NT2/D1 (cell line): ENCODE measurements around the gene APOM.

Source experiments
- DNase-seq: peaks from one replicate; pipeline ENCODE4 v3.0.0-alpha.2; 2011; ENCODE audit warnings: low read depth, low spot score
- H3K27me3 ChIP-seq: 2 replicates; pipeline ENCODE4 v1.6.0; 2011; ENCODE audit warnings: mild to moderate bottlenecking; ENCODE audit not compliant: insufficient read length, insufficient read depth
- H3K36me3 ChIP-seq: 2 replicates; pipeline ENCODE4 v1.6.1; 2011; ENCODE audit warnings: mild to moderate bottlenecking, low read length, mixed read lengths; ENCODE audit not compliant: insufficient read depth, insufficient read length
- H3K4me1 ChIP-seq: 2 replicates; pipeline ENCODE4 v1.5.1; 2011; ENCODE audit not compliant: insufficient read depth, insufficient read length
- H3K4me3 ChIP-seq: 2 replicates; pipeline ENCODE4 v1.5.1; 2011; ENCODE audit warnings: low read depth; ENCODE audit not compliant: insufficient read length
- H3K9ac ChIP-seq: 2 replicates; pipeline ENCODE4 v1.6.0; 2011; ENCODE audit warnings: low read depth; ENCODE audit not compliant: insufficient read length
- H3K9me3 ChIP-seq: 2 replicates; pipeline ENCODE4 v1.5.1; 2011; ENCODE audit warnings: mild to moderate bottlenecking, low read length; ENCODE audit not compliant: insufficient read depth
- SUZ12 ChIP-seq: IDR thresholded peaks from 2 replicates; pipeline ENCODE4 v1.6.1; 2011; ENCODE audit not compliant: insufficient read length, insufficient read depth; ENCODE audit errors: extremely low read depth
- YY1 ChIP-seq: IDR thresholded peaks from 2 replicates; pipeline ENCODE4 v1.6.1; 2011; ENCODE audit not compliant: insufficient read length, insufficient read depth
- ZNF274 ChIP-seq: IDR thresholded peaks from 2 replicates; pipeline ENCODE4 v1.6.1; 2011; ENCODE audit warnings: mild to moderate bottlenecking, low read depth, low read length

The APOM gene

DNA sequence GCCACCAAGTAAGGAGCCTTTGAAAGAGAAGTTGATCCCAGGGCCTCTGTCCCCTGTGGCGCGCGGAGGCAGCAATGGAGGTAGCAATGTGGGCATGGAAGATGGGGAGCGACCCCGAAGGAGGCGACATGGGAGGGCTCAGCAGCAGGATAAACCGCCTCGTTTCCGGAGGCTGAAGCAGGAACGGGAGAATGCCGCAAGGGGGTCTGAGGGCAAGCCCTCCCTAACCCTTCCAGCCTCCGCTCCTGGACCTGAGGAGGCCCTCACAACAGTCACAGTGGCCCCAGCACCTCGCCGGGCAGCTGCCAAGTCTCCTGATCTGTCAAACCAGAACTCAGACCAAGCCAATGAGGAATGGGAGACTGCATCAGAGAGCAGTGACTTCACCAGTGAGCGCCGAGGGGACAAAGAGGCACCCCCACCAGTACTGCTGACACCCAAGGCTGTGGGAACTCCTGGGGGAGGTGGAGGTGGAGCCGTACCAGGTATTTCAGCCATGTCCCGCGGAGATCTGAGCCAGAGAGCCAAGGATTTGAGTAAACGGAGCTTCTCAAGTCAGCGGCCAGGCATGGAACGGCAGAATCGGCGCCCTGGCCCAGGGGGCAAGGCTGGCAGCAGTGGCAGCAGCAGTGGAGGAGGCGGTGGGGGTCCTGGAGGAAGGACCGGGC lies 23.3 kb upstream of the APOM start:
- H3K9ac ChIP-seq: no peak overlapping the region
- peaks cover 2% of the 10 kb centered on the region for H3K4me1 ChIP-seq
- no peak for DNase-seq
- no peak for TF ChIP-seq ZNF274
- no peak for TF ChIP-seq SUZ12
- no peak for TF ChIP-seq YY1
- peaks cover 97% of the 10 kb centered on the region for H3K36me3 ChIP-seq
- no peaks in the 10 kb centered on the region for H3K9me3 ChIP-seq
- no peak overlapping the region for H3K4me3 ChIP-seq
- no peaks in the 10 kb centered on the region for H3K27me3 ChIP-seq

- H3K9me3 ChIP-seq: no peaks in the 10 kb centered on the region
- H3K4me1 ChIP-seq: peaks cover 2% of the 10 kb centered on the region
- TF ChIP-seq YY1 (no peak), SUZ12 (no peak), ZNF274 (no peak)
- no peak for DNase-seq
- no peaks in the 10 kb centered on the region for H3K27me3 ChIP-seq
- no peak overlapping the region for H3K9ac ChIP-seq
- no peak overlapping the region for H3K4me3 ChIP-seq
- H3K36me3 ChIP-seq: peaks cover 94% of the 10 kb centered on the region
These were observed 22.2 kb upstream of the APOM start for GRCh38 chr6:31633447-31633846.

- Histone ChIP-seq H3K27me3 (no peaks in the 10 kb centered on the region), H3K9ac (no peak overlapping the region), H3K9me3 (no peaks in the 10 kb centered on the region), H3K4me3 (no peak overlapping the region), H3K36me3 (peaks cover 90% of the 10 kb centered on the region), H3K4me1 (peaks cover 2% of the 10 kb centered on the region)
- no peak for DNase-seq
- TF ChIP-seq ZNF274 (no peak), SUZ12 (no peak), YY1 (no peak)
These were observed 21.6 kb upstream of the APOM start for GRCh38 chr6:31634131-31634530.

- Histone ChIP-seq H3K36me3 (peaks cover 91% of the 10 kb centered on the region), H3K9ac (no peak overlapping the region), H3K4me1 (peaks cover 2% of the 10 kb centered on the region), H3K9me3 (no peaks in the 10 kb centered on the region; the same call in 1 of the 2 replicates), H3K27me3 (no peaks in the 10 kb centered on the region), H3K4me3 (no peak overlapping the region)
- no peak for TF ChIP-seq SUZ12
- TF ChIP-seq ZNF274: no peak
- TF ChIP-seq YY1: no peak
- no peak for DNase-seq
These were observed 20.6 kb upstream of the APOM start for GRCh38 chr6:31634969-31635575.

DNA sequence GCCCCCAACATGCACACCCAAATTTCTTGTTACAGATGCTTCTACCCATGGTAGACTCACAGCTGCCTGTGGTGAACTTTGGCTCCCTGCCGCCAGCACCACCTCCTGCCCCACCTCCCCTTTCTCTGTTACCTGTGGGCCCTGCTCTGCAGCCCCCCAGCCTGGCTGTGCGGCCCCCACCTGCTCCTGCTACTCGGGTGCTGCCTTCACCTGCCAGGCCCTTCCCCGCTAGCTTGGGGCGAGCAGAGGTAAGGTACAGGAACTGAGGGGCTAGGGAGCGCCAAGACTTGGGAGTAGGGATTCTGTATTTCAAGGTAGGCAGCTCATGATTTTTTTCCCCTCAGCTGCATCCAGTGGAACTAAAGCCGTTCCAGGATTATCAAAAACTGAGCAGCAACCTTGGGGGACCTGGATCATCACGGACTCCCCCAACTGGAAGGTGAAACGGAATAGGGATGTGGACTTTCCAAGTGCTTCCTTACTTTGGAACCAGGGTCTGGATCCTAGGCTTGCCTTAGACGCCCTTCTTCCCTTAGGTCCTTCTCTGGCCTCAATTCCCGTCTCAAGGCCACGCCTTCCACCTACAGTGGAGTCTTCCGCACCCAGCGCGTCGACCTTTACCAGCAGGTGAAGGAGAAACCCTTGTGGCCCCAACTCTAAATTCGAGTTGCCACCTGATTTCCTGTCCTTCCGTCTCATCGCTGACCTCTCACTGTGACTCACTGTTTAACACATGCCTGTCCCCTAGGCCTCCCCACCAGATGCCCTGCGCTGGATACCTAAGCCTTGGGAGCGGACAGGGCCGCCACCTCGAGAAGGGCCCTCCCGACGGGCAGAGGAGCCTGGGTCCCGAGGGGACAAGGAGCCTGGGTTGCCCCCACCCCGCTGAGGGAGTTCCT lies 18.7 kb upstream of the APOM start:
- peaks cover 2% of the 10 kb centered on the region for H3K4me1 ChIP-seq
- H3K4me3 ChIP-seq: no peak overlapping the region
- no peaks in the 10 kb centered on the region; the same call in 1 of the 2 replicates for H3K9me3 ChIP-seq
- H3K36me3 ChIP-seq: peaks cover 91% of the 10 kb centered on the region
- no peak for DNase-seq
- no peak for TF ChIP-seq YY1
- no peak overlapping the region for H3K9ac ChIP-seq
- H3K27me3 ChIP-seq: no peaks in the 10 kb centered on the region

DNA sequence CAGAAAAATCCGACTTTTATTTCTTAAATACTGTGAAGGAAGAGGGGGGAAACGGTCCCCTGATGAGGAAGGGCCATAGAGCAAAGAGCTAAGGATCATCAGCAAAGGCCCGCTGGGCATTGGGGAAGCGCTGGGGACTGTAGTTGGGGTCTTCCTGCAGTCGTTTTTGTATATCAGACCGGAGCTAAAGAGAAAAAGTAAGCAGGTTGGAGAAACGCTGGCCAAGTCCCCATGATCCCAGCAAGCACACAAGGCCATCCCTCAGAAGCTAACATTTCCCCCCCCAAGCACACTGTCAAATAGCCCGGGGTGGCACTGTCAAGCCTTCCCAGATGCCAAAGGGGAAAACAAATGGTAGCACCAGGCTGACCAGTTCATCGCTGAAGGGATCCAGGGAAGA lies 16.7 kb upstream of the APOM start:
- Histone ChIP-seq H3K9me3 (no peaks in the 10 kb centered on the region; the same call in 1 of the 2 replicates), H3K27me3 (no peaks in the 10 kb centered on the region), H3K36me3 (peaks cover 88% of the 10 kb centered on the region), H3K4me1 (no peaks in the 10 kb centered on the region), H3K9ac (no peak overlapping the region), H3K4me3 (no peak overlapping the region)
- DNase-seq: no peak
- TF ChIP-seq SUZ12: no peak
- no peak for TF ChIP-seq ZNF274
- no peak for TF ChIP-seq YY1

DNA sequence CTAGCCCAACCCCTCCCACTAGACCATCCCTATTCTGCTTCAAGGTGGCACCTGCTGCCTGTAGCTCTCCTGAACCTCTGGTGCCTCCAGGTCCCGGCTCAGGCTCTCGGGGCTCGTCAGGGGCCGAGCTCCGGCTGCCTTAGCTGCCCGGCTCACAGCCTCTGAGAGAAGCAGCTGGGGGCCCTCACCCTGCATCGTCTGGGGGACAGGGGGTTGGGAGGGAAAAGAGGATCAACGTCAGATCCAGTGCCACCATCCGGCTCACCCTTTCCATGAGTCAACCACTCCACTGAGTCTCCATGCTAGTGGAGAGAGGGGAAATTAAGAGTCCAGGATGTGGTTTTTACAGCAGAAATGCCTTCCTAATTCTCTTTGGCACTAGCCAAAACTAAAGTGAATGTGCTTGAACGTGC lies 16.2 kb upstream of the APOM start:
- H3K9ac ChIP-seq: no peak overlapping the region
- no peak overlapping the region for H3K4me3 ChIP-seq
- DNase-seq: no peak
- H3K9me3 ChIP-seq: no peaks in the 10 kb centered on the region; the same call in 1 of the 2 replicates
- H3K36me3 ChIP-seq: peaks cover 88% of the 10 kb centered on the region
- no peaks in the 10 kb centered on the region for H3K27me3 ChIP-seq
- H3K4me1 ChIP-seq: no peaks in the 10 kb centered on the region
- TF ChIP-seq YY1: no peak
- TF ChIP-seq ZNF274: no peak
- no peak for TF ChIP-seq SUZ12
